Neural cell (in vitro differentiated cells): ENCODE data around the gene ACTR3C. TPM values are rescaled to one million over a fixed set of nuclear protein-coding genes. Genes with fewer than 3 reads are reported as not detected.

Experiments used
- H2AFZ ChIP-seq: fragments of 200-600, 300-800 bp; sonication (generic), shearing (Covaris generic); 2 replicates; pipeline ENCODE4 v1.6.0; 2014; ENCODE audit warnings: low read depth, mild to moderate bottlenecking, antibody characterized with exemption, low read length, moderate library complexity
- H3F3A ChIP-seq: fragments of 200-600 bp; shearing (Covaris generic); 2 replicates; pipeline ENCODE4 v1.6.1; 2016; ENCODE audit warnings: mild to moderate bottlenecking, moderate library complexity, mixed read lengths, antibody characterized with exemption, low read length; ENCODE audit not compliant: insufficient read depth, poor library complexity, severe bottlenecking
- H3K27ac ChIP-seq: fragments of 200-600, 300-800 bp; sonication (generic), shearing (Covaris generic); 2 replicates; pipeline ENCODE4 v1.5.1; 2014; ENCODE audit warnings: mild to moderate bottlenecking, low read length, moderate library complexity
- H3K27me3 ChIP-seq: fragments of 300-800, 200-600 bp; sonication (generic), shearing (Covaris generic); 2 replicates; pipeline ENCODE4 v1.6.0; 2014; ENCODE audit warnings: mild to moderate bottlenecking, low read depth, low read length, moderate library complexity; ENCODE audit not compliant: insufficient read depth
- H3K36me3 ChIP-seq: fragments of 300-800, 200-600 bp; sonication (generic), shearing (Covaris generic); 2 replicates; pipeline ENCODE4 v1.5.1; 2014; ENCODE audit warnings: mild to moderate bottlenecking, antibody characterized with exemption, low read length, moderate library complexity; ENCODE audit not compliant: insufficient read depth
- H3K4me2 ChIP-seq: fragments of 300-800, 200-600 bp; sonication (generic), shearing (Covaris generic); 2 replicates; pipeline ENCODE4 v1.6.0; 2014; ENCODE audit warnings: mild to moderate bottlenecking, low read length
- H3K4me3 ChIP-seq: fragments of 300-800, 200-600 bp; sonication (generic), shearing (Covaris generic); 2 replicates; pipeline ENCODE4 v1.5.1; 2014; ENCODE audit warnings: mild to moderate bottlenecking, low read length, moderate library complexity
- H3K79me2 ChIP-seq: fragments of 200-600 bp; shearing (Covaris generic); replicated peaks from 2 replicates; pipeline ENCODE4 v1.6.0; 2014; ENCODE audit warnings: mild to moderate bottlenecking, low read length, moderate library complexity; ENCODE audit not compliant: insufficient read depth
- H3K9ac ChIP-seq: fragments of 300-800, 200-600 bp; sonication (generic), shearing (Covaris generic); 2 replicates; pipeline ENCODE4 v1.6.1; 2016; ENCODE audit warnings: mild to moderate bottlenecking, low read length, mixed read lengths
- H3K9me2 ChIP-seq: fragments of 200-600 bp; shearing (Covaris generic); 2 replicates; pipeline ENCODE4 v1.6.1; 2016; ENCODE audit warnings: mild to moderate bottlenecking, low read length, mixed read lengths; ENCODE audit not compliant: insufficient read depth
- H3K9me3 ChIP-seq: fragments of 200-600, 300-800 bp; sonication (generic), shearing (Covaris generic); 2 replicates; pipeline ENCODE4 v1.6.1; 2016; ENCODE audit warnings: mild to moderate bottlenecking, mixed run types, low read length, moderate library complexity, mixed read lengths
- H4K20me1 ChIP-seq: fragments of 200-600 bp; shearing (Covaris generic); 2 replicates; pipeline ENCODE4 v1.6.1; 2016; ENCODE audit warnings: mild to moderate bottlenecking, mixed run types; ENCODE audit not compliant: insufficient read depth
- CTCF ChIP-seq: fragments of 450-650 bp; IDR thresholded peaks from 2 replicates; pipeline ENCODE4 v1.5.1; 2014; ENCODE audit warnings: antibody characterized with exemption, mild to moderate bottlenecking, moderate library complexity; ENCODE audit not compliant: poor library complexity, severe bottlenecking
- EP300 ChIP-seq: fragments of 450-650 bp; conservative IDR thresholded peaks from 2 replicates; pipeline ENCODE4 v1.6.1; 2014; ENCODE audit warnings: antibody characterized with exemption, mild to moderate bottlenecking, moderate library complexity; ENCODE audit not compliant: poor library complexity, severe bottlenecking
- EZH2 ChIP-seq: fragments of 200-600, 300-800 bp; shearing (Covaris generic), sonication (generic); IDR thresholded peaks from 2 replicates; pipeline ENCODE4 v1.6.1; 2014; ENCODE audit warnings: antibody characterized with exemption, low read length, borderline replicate concordance, mild to moderate bottlenecking; ENCODE audit not compliant: insufficient read depth, poor library complexity, severe bottlenecking
- MXI1 ChIP-seq: fragments of 450-650 bp; conservative IDR thresholded peaks from 2 replicates; pipeline ENCODE4 v1.6.1; 2014; ENCODE audit warnings: antibody characterized with exemption, mild to moderate bottlenecking; ENCODE audit not compliant: poor library complexity, severe bottlenecking
- POLR2AphosphoS5 ChIP-seq: IDR thresholded peaks from 2 replicates; pipeline ENCODE4 v1.6.1; 2012
- RAD21 ChIP-seq: fragments of 450-650 bp; conservative IDR thresholded peaks from 2 replicates; pipeline ENCODE4 v1.6.1; 2014; ENCODE audit warnings: antibody characterized with exemption, mild to moderate bottlenecking, moderate library complexity
- REST ChIP-seq: IDR thresholded peaks from 2 replicates; pipeline ENCODE4 v1.6.1; 2012; ENCODE audit warnings: borderline replicate concordance
- SMC3 ChIP-seq: fragments of 450-650 bp; conservative IDR thresholded peaks from 2 replicates; pipeline ENCODE4 v1.6.1; 2014; ENCODE audit warnings: antibody characterized with exemption, mild to moderate bottlenecking, moderate library complexity; ENCODE audit not compliant: poor library complexity
- TAF1 ChIP-seq: IDR thresholded peaks from 2 replicates; pipeline ENCODE4 v1.6.1; 2012; ENCODE audit warnings: low read depth
- polyA plus RNA-seq: library from polyadenylated mRNA; depleted of rRNA; stranded (reverse); fragments of >200 nt; gene quantifications from 2 replicates; pipeline ENCODE4 v1.2.3, GENCODE V29; 2014

ACTR3C gene
- polyA plus RNA-seq, 1 donor from 2014 or later, result not detected

- no peaks in the 10 kb centered on the region for H3K9me3 ChIP-seq
- H3K9ac ChIP-seq, result no peak overlapping the region
- H3K9me2 ChIP-seq, result no peaks in the 10 kb centered on the region
- no peak overlapping the region for H3K4me3 ChIP-seq
- peaks cover 34% of the 10 kb centered on the region for H3K79me2 ChIP-seq
- H3F3A ChIP-seq, result no peaks in the 10 kb centered on the region
- H3K27me3 ChIP-seq, result no peaks in the 10 kb centered on the region
- H3K4me2 ChIP-seq, result no peak overlapping the region
- no peaks in the 10 kb centered on the region for H3K36me3 ChIP-seq
- H2AFZ ChIP-seq, result no peak overlapping the region
- TF ChIP-seq SMC3, result no peak
- TF ChIP-seq TAF1, result no peak
- TF ChIP-seq POLR2AphosphoS5, result no peak
- no peak for TF ChIP-seq CTCF
- no peak for TF ChIP-seq EZH2
- no peak for TF ChIP-seq MXI1
- TF ChIP-seq RAD21, result no peak
- TF ChIP-seq EP300, result no peak
- no peak for TF ChIP-seq REST
- no peaks in the 10 kb centered on the region for H4K20me1 ChIP-seq
- no peak overlapping the region for H3K27ac ChIP-seq
These were observed 48.6 kb upstream of the ACTR3C start for GRCh38 chr7:150371996-150372270.

GRCh38 chr7:150371131-150371995, 48.0 kb upstream of the ACTR3C start:
- Histone ChIP-seq H3K9me3 (no peaks in the 10 kb centered on the region), H2AFZ (no peak overlapping the region), H3K27ac (peak overlapping the region; percentile 28), H3K9me2 (no peaks in the 10 kb centered on the region), H3K36me3 (no peaks in the 10 kb centered on the region), H3K4me3 (peak overlapping the region; percentile 98), H3K9ac (peak overlapping the region; percentile 95), H3K79me2 (peaks cover 34% of the 10 kb centered on the region), H3K27me3 (no peaks in the 10 kb centered on the region), H3F3A (no peaks in the 10 kb centered on the region), H3K4me2 (no peak overlapping the region), H4K20me1 (no peaks in the 10 kb centered on the region)
- TF ChIP-seq TAF1, result no peak
- TF ChIP-seq POLR2AphosphoS5, result no peak
- no peak for TF ChIP-seq REST
- TF ChIP-seq RAD21, result no peak
- TF ChIP-seq EZH2, result no peak
- no peak for TF ChIP-seq EP300
- no peak for TF ChIP-seq MXI1
- TF ChIP-seq SMC3, result no peak
- no peak for TF ChIP-seq CTCF
